ENCODE measurements around the gene KLK5.
"Not testable (repeated sequence)": the region's sequence is repeated elsewhere in the genome, so short reads cannot be mapped to it uniquely, and the experiment has no call there.

Gene KLK5

GRCh38 chr19:50952910-50953309 is at the start of gene KLK5:
Gene KLK5, minus strand, starts transcription at chr19:50953038. Its CDS starts 381 bp downstream, at chr19:50952657.
- no peak for DNase-seq (ENCODE audit: low read depth in 2 of 2)

- DNase-seq (ENCODE audit: low read depth in 2 of 2): no peak
Observed at GRCh38 chr19:51002089-51002532, 49.3 kb upstream of the KLK5 start.

GRCh38 chr19:51001515-51001914 is 48.7 kb upstream of the KLK5 start, which contains the start of gene KLK8:
Gene KLK8, minus strand, starts transcription at chr19:51001604. Its CDS starts 437 bp downstream, at chr19:51001167.
- DNase-seq (ENCODE audit: low read depth in 2 of 2): no peak

- no peak for DNase-seq (ENCODE audit: low read depth in 2 of 2)
Observed at GRCh38 chr19:51000981-51001380, 48.1 kb upstream of the KLK5 start.

- DNase-seq (ENCODE audit: low read depth in 2 of 2): no peak
Observed at GRCh38 chr19:51000426-51000825, 47.6 kb upstream of the KLK5 start.

- DNase-seq (ENCODE audit: low read depth in 2 of 2): no peak
Observed at GRCh38 chr19:50998686-50999085, 45.8 kb upstream of the KLK5 start.

GRCh38 chr19:50998061-50998460 is 45.2 kb upstream of the KLK5 start:
- DNase-seq (ENCODE audit: low read depth in 2 of 2): no peak

GRCh38 chr19:50994129-50994528 is 41.3 kb upstream of the KLK5 start:
- no peak for DNase-seq (ENCODE audit: low read depth in 2 of 2)

- DNase-seq (ENCODE audit: low read depth in 2 of 2): no peak
Observed at GRCh38 chr19:50992666-50993035, 39.8 kb upstream of the KLK5 start.

GRCh38 chr19:50984416-50984815 is 31.6 kb upstream of the KLK5 start:
- DNase-seq (ENCODE audit: low read depth in 2 of 2): not testable (repeated sequence)

- no peak for DNase-seq (ENCODE audit: low read depth in 2 of 2)
Observed at GRCh38 chr19:50983625-50984292, 30.9 kb upstream of the KLK5 start, which contains the start of gene KLK7. Gene KLK7, minus strand, starts transcription at chr19:50983917. Its CDS starts 1,518 bp downstream, at chr19:50982399.

- no peak for DNase-seq (ENCODE audit: low read depth in 2 of 2)
Observed at GRCh38 chr19:50982186-50982585, 29.3 kb upstream of the KLK5 start.

- DNase-seq (ENCODE audit: low read depth in 2 of 2): no peak
Observed at GRCh38 chr19:50981587-50982146, 28.8 kb upstream of the KLK5 start.

- no peak for DNase-seq (ENCODE audit: low read depth in 2 of 2)
Observed at GRCh38 chr19:50980208-50980607, 27.4 kb upstream of the KLK5 start.

- no peak for DNase-seq (ENCODE audit: low read depth in 2 of 2)
Observed at GRCh38 chr19:50979758-50980157, 26.9 kb upstream of the KLK5 start.

- DNase-seq (ENCODE audit: low read depth in 2 of 2): no peak
Observed at GRCh38 chr19:50978772-50979390, 26.0 kb upstream of the KLK5 start.

- DNase-seq (ENCODE audit: low read depth in 2 of 2): no peak
Observed at GRCh38 chr19:50977626-50978025, 24.8 kb upstream of the KLK5 start.

- DNase-seq (ENCODE audit: low read depth in 2 of 2): no peak
Observed at GRCh38 chr19:50975766-50976165, 22.9 kb upstream of the KLK5 start.

- DNase-seq (ENCODE audit: low read depth in 2 of 2): no peak
Observed at GRCh38 chr19:50974702-50975556, 22.1 kb upstream of the KLK5 start.

GRCh38 chr19:50972795-50973376 is 20.0 kb upstream of the KLK5 start:
- no peak for DNase-seq (ENCODE audit: low read depth in 2 of 2)

- not testable (repeated sequence) for DNase-seq (ENCODE audit: low read depth in 2 of 2)
Observed at GRCh38 chr19:50969810-50970209, 17.0 kb upstream of the KLK5 start.

GRCh38 chr19:50969413-50969760 is 16.5 kb upstream of the KLK5 start, which contains the start of gene KLK6:
Gene KLK6, minus strand, starts transcription at chr19:50969591. Its CDS starts 1,487 bp downstream, at chr19:50968104.
- DNase-seq (ENCODE audit: low read depth in 2 of 2): no peak

Data from fibroblast of skin of left biceps (primary cell).